ENCODE results near the gene SLC66A2.

The SLC66A2 gene

DNA sequence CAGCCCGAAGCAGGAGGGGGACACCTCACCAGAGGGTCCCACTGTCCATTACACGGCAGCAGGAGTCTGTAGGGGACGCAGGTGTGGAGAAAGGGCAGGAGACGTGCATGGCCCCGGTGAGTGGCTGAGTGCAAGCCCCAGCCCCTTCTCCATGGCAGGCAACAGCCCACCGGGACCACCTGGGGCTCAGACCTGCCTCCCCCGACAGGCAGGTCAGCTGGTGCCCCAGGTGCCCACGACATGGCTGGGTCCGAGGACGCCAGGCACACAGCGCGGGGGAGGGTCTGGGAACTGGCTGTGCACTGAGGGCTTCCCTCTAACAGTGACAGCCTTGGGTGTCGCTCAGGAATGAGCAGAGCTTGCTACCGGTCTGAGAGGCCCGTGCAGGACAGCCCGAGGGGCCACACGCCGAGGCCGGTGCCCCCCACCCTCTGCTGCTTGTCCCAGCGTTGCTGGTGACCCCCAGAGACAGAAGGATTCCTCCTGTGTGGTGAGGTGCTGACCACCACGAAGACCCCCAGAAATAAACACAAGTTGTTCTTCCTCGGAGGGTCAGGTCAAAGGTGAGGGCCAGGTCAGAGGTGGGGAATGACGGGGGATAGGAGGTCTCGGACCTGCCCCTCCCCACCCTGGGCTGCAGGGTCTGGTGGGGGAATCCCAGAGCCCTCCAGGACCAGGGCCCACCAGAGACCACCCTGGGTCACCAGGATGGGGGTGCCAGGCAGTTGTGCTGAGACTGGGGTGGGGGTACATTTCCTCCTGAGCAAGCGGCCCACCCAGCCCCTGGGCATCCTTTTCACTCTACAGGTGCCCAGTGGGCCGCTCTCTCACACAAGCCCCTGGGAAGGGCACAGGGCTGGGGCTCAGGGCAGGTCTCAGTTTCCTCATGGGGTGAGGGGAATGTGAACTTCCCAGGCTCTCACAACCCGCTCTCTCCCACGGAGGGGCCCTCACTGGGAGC, 50.6 kb downstream of the SLC66A2 start:
- H3K4me3 ChIP-seq (ENCODE audit: low read depth, low read length): no peak overlapping the region
- DNase-seq (ENCODE audit: low read depth): no peak
- TF ChIP-seq, protein P1, sequence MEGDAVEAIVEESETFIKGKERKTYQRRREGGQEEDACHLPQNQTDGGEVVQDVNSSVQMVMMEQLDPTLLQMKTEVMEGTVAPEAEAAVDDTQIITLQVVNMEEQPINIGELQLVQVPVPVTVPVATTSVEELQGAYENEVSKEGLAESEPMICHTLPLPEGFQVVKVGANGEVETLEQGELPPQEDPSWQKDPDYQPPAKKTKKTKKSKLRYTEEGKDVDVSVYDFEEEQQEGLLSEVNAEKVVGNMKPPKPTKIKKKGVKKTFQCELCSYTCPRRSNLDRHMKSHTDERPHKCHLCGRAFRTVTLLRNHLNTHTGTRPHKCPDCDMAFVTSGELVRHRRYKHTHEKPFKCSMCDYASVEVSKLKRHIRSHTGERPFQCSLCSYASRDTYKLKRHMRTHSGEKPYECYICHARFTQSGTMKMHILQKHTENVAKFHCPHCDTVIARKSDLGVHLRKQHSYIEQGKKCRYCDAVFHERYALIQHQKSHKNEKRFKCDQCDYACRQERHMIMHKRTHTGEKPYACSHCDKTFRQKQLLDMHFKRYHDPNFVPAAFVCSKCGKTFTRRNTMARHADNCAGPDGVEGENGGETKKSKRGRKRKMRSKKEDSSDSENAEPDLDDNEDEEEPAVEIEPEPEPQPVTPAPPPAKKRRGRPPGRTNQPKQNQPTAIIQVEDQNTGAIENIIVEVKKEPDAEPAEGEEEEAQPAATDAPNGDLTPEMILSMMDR (IDR thresholded peaks at IDR 0.05; ENCODE audit: control insufficient read depth, extremely low read depth, insufficient read depth): no peak

DNA sequence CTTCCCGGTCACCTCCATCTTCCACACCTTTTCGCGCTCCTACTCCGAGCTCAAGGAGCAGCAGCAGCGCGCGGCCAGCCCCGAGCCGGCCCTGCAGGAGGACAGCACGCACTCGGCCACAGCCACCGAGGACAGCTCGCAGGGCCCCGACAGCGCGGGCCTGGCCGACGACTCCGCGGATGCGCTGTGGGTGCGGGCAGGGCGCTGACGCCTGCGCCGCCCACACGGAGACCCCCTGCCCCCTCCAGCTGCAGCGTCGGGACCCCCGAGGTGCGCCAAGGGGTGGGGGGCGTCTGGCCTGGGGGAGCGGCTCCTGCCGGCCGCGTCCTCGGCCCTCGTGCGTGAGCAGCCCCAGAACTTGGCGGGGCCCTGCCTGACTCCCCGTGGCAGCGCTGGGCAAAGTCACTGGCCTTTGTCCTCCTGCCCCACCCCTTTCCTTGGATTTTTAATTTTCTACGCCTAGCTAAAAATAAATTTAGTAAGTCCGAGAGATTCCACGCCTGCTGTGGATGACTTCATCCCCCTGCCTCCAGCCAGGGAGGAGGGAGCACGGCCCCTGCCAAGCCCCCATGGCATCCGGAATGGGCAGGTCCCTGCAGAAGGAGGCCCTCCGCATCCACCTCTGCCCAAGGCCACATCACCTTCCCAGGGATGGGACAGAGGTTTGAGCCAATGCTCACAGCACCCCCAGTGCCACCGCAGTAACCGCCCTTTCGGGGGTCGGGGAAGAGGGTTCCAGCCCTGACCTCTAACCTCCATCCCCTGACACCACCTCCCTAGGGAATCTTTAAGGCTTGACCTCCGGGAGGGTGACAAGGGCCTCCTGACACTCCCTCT, 51.6 kb downstream of the SLC66A2 start:
- TF ChIP-seq, protein P1 (IDR thresholded peaks at IDR 0.05; ENCODE audit: control insufficient read depth, extremely low read depth, insufficient read depth): no peak
- no peak for DNase-seq (ENCODE audit: low read depth)

DNA sequence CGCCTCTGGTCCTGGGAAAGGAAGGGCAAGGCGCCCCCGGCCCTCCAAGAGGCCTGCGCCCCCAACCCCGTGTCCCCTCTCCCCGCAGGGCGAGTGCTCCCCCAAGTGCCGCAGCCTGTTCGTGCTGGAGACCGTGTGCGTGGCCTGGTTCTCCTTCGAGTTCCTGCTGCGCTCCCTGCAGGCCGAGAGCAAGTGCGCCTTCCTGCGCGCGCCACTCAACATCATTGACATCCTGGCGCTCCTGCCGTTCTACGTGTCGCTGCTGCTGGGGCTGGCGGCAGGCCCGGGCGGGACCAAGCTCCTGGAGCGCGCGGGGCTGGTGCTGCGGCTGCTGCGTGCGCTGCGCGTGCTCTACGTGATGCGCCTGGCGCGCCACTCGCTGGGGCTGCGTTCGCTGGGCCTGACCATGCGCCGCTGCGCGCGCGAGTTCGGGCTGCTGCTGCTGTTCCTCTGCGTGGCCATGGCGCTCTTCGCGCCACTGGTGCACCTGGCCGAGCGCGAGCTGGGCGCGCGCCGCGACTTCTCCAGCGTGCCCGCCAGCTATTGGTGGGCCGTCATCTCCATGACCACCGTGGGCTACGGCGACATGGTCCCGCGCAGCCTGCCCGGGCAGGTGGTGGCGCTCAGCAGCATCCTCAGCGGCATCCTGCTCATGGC, 52.4 kb downstream of the SLC66A2 start:
- no peak overlapping the region for H3K4me3 ChIP-seq (ENCODE audit: low read depth, low read length)
- TF ChIP-seq, protein P1 (IDR thresholded peaks at IDR 0.05; ENCODE audit: control insufficient read depth, extremely low read depth, insufficient read depth): no peak
- no peak for DNase-seq (ENCODE audit: low read depth)

More for the DNA sequence above, 51.6 kb downstream of the SLC66A2 start:
- no peak overlapping the region for H3K4me3 ChIP-seq (ENCODE audit: low read depth, low read length)

DNA sequence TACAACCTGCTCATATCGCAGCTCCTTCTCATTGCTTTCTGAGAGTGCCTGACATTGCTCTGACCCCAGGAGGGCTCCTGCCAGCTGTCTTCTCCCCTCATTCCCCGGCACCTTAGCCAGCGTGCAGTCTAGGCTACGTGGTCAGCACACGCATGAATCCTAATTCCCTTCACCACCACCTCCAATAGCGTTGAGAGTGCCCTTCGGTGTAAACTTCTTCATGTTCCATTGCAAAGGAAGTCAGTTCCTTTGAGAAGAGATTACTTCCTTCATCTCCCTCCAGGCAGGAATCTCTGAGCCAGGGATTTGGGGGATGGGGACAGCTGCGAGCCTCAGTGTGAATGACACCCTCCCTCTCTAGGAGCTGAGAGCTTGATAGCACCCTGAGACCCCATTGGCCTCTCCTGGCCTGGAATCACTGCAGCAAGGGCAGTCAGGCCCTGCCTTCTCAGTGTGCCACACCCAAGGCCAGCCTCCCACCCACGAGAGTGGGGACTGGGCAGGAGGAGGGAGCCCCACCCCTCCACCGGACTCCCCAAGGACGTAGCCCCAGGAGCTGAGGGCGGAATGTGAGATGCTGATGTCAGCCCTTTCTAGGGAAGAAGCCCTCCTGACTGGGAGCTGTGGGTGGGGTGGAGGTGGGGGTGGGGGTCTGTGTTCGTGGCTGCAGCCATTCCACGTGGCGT, 53.4 kb downstream of the SLC66A2 start:
- H3K4me3 ChIP-seq (ENCODE audit: low read depth, low read length): no peak overlapping the region
- TF ChIP-seq, protein P1 (IDR thresholded peaks at IDR 0.05; ENCODE audit: control insufficient read depth, extremely low read depth, insufficient read depth): no peak

DNA sequence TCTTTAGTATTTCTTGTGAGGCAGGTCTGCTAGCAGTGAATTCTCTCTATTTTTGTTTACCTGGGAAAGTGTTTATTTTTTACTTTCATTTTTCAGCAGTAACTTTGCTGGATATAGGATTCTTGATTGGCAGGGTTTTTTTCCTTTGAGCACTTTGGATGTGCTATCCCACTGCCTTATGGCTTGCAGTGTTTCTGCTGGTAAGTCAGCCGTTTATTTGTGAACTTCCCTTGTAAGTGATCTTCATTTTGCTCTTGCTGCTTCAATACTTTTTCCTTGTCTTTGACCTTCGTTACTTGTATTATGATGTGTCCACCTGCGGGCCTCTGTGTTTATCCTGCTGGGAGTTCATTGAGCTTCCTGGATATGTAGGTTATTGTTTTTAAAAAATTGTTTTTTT, 54.7 kb downstream of the SLC66A2 start:
- DNase-seq (ENCODE audit: low read depth): no peak
- TF ChIP-seq, protein P1 (IDR thresholded peaks at IDR 0.05; ENCODE audit: control insufficient read depth, extremely low read depth, insufficient read depth): no peak
- no peak overlapping the region for H3K4me3 ChIP-seq (ENCODE audit: low read depth, low read length)

More for the DNA sequence above, 53.4 kb downstream of the SLC66A2 start:
- no peak for DNase-seq (ENCODE audit: low read depth)

DNA sequence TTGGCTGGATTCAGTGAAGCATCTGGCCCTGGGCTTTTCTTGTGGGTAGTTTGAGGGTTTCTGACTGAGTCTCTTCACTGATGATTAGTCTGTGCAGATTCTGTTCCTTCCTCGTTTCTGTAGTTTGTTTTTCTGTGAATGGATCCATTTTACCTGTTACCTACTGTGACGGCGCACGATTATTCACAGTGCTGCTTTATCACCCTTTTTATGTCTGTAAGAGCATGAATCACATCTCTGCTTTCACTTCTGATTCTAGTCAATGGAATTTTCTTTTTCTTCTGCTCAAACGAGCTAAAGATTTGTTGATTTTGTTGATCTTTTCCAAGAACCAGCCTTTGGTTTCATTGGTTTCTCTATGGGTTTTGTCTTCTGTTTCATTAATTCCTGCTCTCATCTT, 60.8 kb downstream of the SLC66A2 start:
- H3K4me3 ChIP-seq (ENCODE audit: low read depth, low read length): no peak overlapping the region
- no peak for DNase-seq (ENCODE audit: low read depth)
- TF ChIP-seq, protein P1 (IDR thresholded peaks at IDR 0.05; ENCODE audit: control insufficient read depth, extremely low read depth, insufficient read depth): no peak
